NCI-H1048 (cell line): ENCODE data around the gene PKP2.
"Not testable (repeated sequence)": the region's sequence is repeated elsewhere in the genome, so short reads cannot be mapped to it uniquely, and the experiment has no call there.

Experiments used
- DNase-seq: peaks from one replicate; lab custom pipeline; 2025; lab: John Stamatoyannopoulos, UW

The PKP2 gene

GRCh38 chr12:32861658-32862057 is 34.9 kb downstream of the PKP2 start:
- not testable (repeated sequence) for DNase-seq

- DNase-seq = no peak
Measured at GRCh38 chr12:32860192-32860591, 36.4 kb downstream of the PKP2 start.

GRCh38 chr12:32859389-32859788 is 37.2 kb downstream of the PKP2 start:
- DNase-seq = no peak

- DNase-seq = no peak
Measured at GRCh38 chr12:32854716-32855115, 41.9 kb downstream of the PKP2 start.

GRCh38 chr12:32854097-32854496 is 42.5 kb downstream of the PKP2 start:
- no peak for DNase-seq

- DNase-seq = no peak
Measured at GRCh38 chr12:32847287-32847686, 49.3 kb downstream of the PKP2 start.

GRCh38 chr12:32846053-32846452 is 50.5 kb downstream of the PKP2 start:
- DNase-seq = no peak

GRCh38 chr12:32843528-32844095 is 53.0 kb downstream of the PKP2 start:
- no peak for DNase-seq

GRCh38 chr12:32841061-32841460 is 55.5 kb downstream of the PKP2 start:
- no peak for DNase-seq

GRCh38 chr12:32839828-32840227 is 56.7 kb downstream of the PKP2 start:
- DNase-seq = no peak

GRCh38 chr12:32837974-32838373 is 58.6 kb downstream of the PKP2 start:
- no peak for DNase-seq

- no peak for DNase-seq
Measured at GRCh38 chr12:32836710-32837109, 59.9 kb downstream of the PKP2 start.

- no peak for DNase-seq
Measured at GRCh38 chr12:32834122-32834521, 62.5 kb downstream of the PKP2 start.

- DNase-seq = no peak
Measured at GRCh38 chr12:32828552-32828951, 68.0 kb downstream of the PKP2 start.

GRCh38 chr12:32828120-32828519 is 68.5 kb downstream of the PKP2 start:
- DNase-seq = no peak

- no peak for DNase-seq
Measured at GRCh38 chr12:32826807-32827412, 69.7 kb downstream of the PKP2 start.

GRCh38 chr12:32824596-32824995 is 72.0 kb downstream of the PKP2 start:
- no peak for DNase-seq

GRCh38 chr12:32822344-32822743 is 74.2 kb downstream of the PKP2 start:
- no peak for DNase-seq

GRCh38 chr12:32821710-32822109 is 74.9 kb downstream of the PKP2 start:
- no peak for DNase-seq

GRCh38 chr12:32821293-32821692 is 75.3 kb downstream of the PKP2 start:
- DNase-seq = no peak

- DNase-seq = no peak
Measured at GRCh38 chr12:32820376-32820931, 76.1 kb downstream of the PKP2 start.

GRCh38 chr12:32819424-32819823 is 77.2 kb downstream of the PKP2 start:
- no peak for DNase-seq

GRCh38 chr12:32811686-32812392 is 84.7 kb downstream of the PKP2 start:
- DNase-seq = no peak
